ENCODE results near the gene CPED1.

GRCh38 chr7:121103086-121103485 lies 114.6 kb downstream of the CPED1 start:
- TF ChIP-seq CTCF (IDR thresholded peaks at IDR 0.05) = no peak
- TF ChIP-seq POLR2A (IDR thresholded peaks at IDR 0.05) = no peak
